Effector memory CD8-positive, alpha-beta T cell (primary cell): ENCODE results near the gene FAM153A.
A peak's percentile ranks its signal among the peaks of the same experiment; 100 is the strongest.
"Not testable (repeated sequence)": the region's sequence is repeated elsewhere in the genome, so short reads cannot be mapped to it uniquely, and the experiment has no call there.

Experiments
- ATAC-seq: fragments of 150-1000 bp; cut with Tn5 transposase; replicated peaks from 2 replicates; pipeline ENCODE4 v1.10.0; 2021; ENCODE audit warnings: mild to moderate bottlenecking, moderate library complexity
- DNase-seq, 3 experiments: peaks; one replicate each; pipeline ENCODE4 v3.0.0; 2021
- H3K27ac Mint-ChIP-seq, 2 donors: one replicate each; pipeline ENCODE4 v1.8.0; 2022; ENCODE audit warnings: mild to moderate bottlenecking in 2 of 2, mixed read lengths in 2 of 2, moderate library complexity in 2 of 2
- H3K27me3 Mint-ChIP-seq, 2 donors: one replicate each; pipeline ENCODE4 v1.8.0; 2022; ENCODE audit warnings: mixed read lengths in 2 of 2
- H3K36me3 Mint-ChIP-seq: one replicate; pipeline ENCODE4 v1.8.0; 2022; ENCODE audit warnings: mild to moderate bottlenecking, moderate library complexity, mixed read lengths; ENCODE audit not compliant: insufficient read depth
- H3K4me1 Mint-ChIP-seq, 2 donors: one replicate each; pipeline ENCODE4 v1.8.0; 2022; ENCODE audit warnings: low read depth in 2 of 2, mixed read lengths in 2 of 2
- H3K4me3 Mint-ChIP-seq, 2 donors: one replicate each; pipeline ENCODE4 v1.8.0; 2022; ENCODE audit warnings: mild to moderate bottlenecking in 2 of 2, mixed read lengths in 2 of 2, moderate library complexity in 2 of 2
- H3K9me3 Mint-ChIP-seq, 2 donors: one replicate each; pipeline ENCODE4 v1.8.0; 2022; ENCODE audit warnings: mixed read lengths in 2 of 2
- total RNA-seq, 9 experiments: gene quantifications; one replicate each; lab custom pipeline; 2026; lab: John Stamatoyannopoulos, UW

Gene FAM153A
- 0.73 to 37.7 (median 4.3) reads per million in 9 experiments for total RNA-seq

- DNase-seq, H3K27ac Mint-ChIP-seq, H3K36me3 Mint-ChIP-seq, H3K27me3 Mint-ChIP-seq, H3K4me3 Mint-ChIP-seq, H3K9me3 Mint-ChIP-seq, H3K4me1 Mint-ChIP-seq: not testable (repeated sequence)
- ATAC-seq = peak; percentile 98
Measured at GRCh38 chr5:177782792-177783633, at the start of gene FAM153A. TSS of gene FAM153A (minus strand) at chr5:177782899.

- not testable (repeated sequence) for H3K36me3 Mint-ChIP-seq, H3K4me3 Mint-ChIP-seq, DNase-seq, H3K27me3 Mint-ChIP-seq, H3K4me1 Mint-ChIP-seq, ATAC-seq, H3K9me3 Mint-ChIP-seq, H3K27ac Mint-ChIP-seq
Measured at GRCh38 chr5:177832287-177832686, 49.6 kb upstream of the FAM153A start.

GRCh38 chr5:177826073-177826472 is 43.4 kb upstream of the FAM153A start:
- DNase-seq = not testable (repeated sequence)
- peak; percentile 95 for ATAC-seq

GRCh38 chr5:177824776-177825175 is 42.1 kb upstream of the FAM153A start:
- ATAC-seq, H3K9me3 Mint-ChIP-seq, H3K27ac Mint-ChIP-seq, H3K36me3 Mint-ChIP-seq, DNase-seq, H3K4me3 Mint-ChIP-seq, H3K4me1 Mint-ChIP-seq, H3K27me3 Mint-ChIP-seq: not testable (repeated sequence)

More at GRCh38 chr5:177826073-177826472, 43.4 kb upstream of the FAM153A start:
- H3K4me3 Mint-ChIP-seq, H3K27ac Mint-ChIP-seq, H3K4me1 Mint-ChIP-seq, H3K27me3 Mint-ChIP-seq, H3K36me3 Mint-ChIP-seq, H3K9me3 Mint-ChIP-seq: not testable (repeated sequence)

GRCh38 chr5:177822489-177822888 is 39.8 kb upstream of the FAM153A start:
- H3K4me3 Mint-ChIP-seq, ATAC-seq, H3K36me3 Mint-ChIP-seq, DNase-seq, H3K27ac Mint-ChIP-seq, H3K9me3 Mint-ChIP-seq, H3K27me3 Mint-ChIP-seq, H3K4me1 Mint-ChIP-seq: not testable (repeated sequence)

GRCh38 chr5:177819664-177820063 is 37.0 kb upstream of the FAM153A start:
- DNase-seq, H3K4me1 Mint-ChIP-seq, H3K27ac Mint-ChIP-seq, H3K4me3 Mint-ChIP-seq, H3K9me3 Mint-ChIP-seq, H3K36me3 Mint-ChIP-seq, H3K27me3 Mint-ChIP-seq, ATAC-seq: not testable (repeated sequence)

- H3K9me3 Mint-ChIP-seq, H3K4me1 Mint-ChIP-seq, H3K36me3 Mint-ChIP-seq, DNase-seq, H3K27ac Mint-ChIP-seq, H3K27me3 Mint-ChIP-seq, H3K4me3 Mint-ChIP-seq: not testable (repeated sequence)
- ATAC-seq = peak; percentile 79
Measured at GRCh38 chr5:177812814-177813425, 30.2 kb upstream of the FAM153A start.

GRCh38 chr5:177812160-177812743 is 29.6 kb upstream of the FAM153A start:
- H3K4me3 Mint-ChIP-seq, H3K4me1 Mint-ChIP-seq, H3K9me3 Mint-ChIP-seq, H3K27ac Mint-ChIP-seq, DNase-seq, H3K27me3 Mint-ChIP-seq, H3K36me3 Mint-ChIP-seq: not testable (repeated sequence)
- peak; percentile 61 for ATAC-seq

- not testable (repeated sequence) for H3K27ac Mint-ChIP-seq, H3K4me3 Mint-ChIP-seq, H3K4me1 Mint-ChIP-seq, H3K36me3 Mint-ChIP-seq, H3K27me3 Mint-ChIP-seq, H3K9me3 Mint-ChIP-seq
- DNase-seq (peak in 1 of 3 experiments; percentile 8), ATAC-seq (peak; percentile 68)
Measured at GRCh38 chr5:177809209-177809913, 26.7 kb upstream of the FAM153A start.

- not testable (repeated sequence) for H3K4me1 Mint-ChIP-seq, ATAC-seq, H3K27me3 Mint-ChIP-seq, H3K4me3 Mint-ChIP-seq, DNase-seq, H3K27ac Mint-ChIP-seq, H3K36me3 Mint-ChIP-seq, H3K9me3 Mint-ChIP-seq
Measured at GRCh38 chr5:177808420-177808819, 25.7 kb upstream of the FAM153A start.

- not testable (repeated sequence) for DNase-seq, H3K9me3 Mint-ChIP-seq, ATAC-seq, H3K36me3 Mint-ChIP-seq, H3K4me3 Mint-ChIP-seq, H3K27me3 Mint-ChIP-seq, H3K4me1 Mint-ChIP-seq, H3K27ac Mint-ChIP-seq
Measured at GRCh38 chr5:177807265-177807664, 24.6 kb upstream of the FAM153A start.

- not testable (repeated sequence) for H3K9me3 Mint-ChIP-seq, H3K4me1 Mint-ChIP-seq, H3K4me3 Mint-ChIP-seq, H3K27ac Mint-ChIP-seq, DNase-seq, ATAC-seq, H3K36me3 Mint-ChIP-seq, H3K27me3 Mint-ChIP-seq
Measured at GRCh38 chr5:177801427-177801826, 18.7 kb upstream of the FAM153A start.

GRCh38 chr5:177798237-177798840 is 15.6 kb upstream of the FAM153A start:
- not testable (repeated sequence) for ATAC-seq, H3K4me1 Mint-ChIP-seq, H3K4me3 Mint-ChIP-seq, H3K27ac Mint-ChIP-seq, DNase-seq, H3K27me3 Mint-ChIP-seq, H3K36me3 Mint-ChIP-seq, H3K9me3 Mint-ChIP-seq
